H1 (cell line): ENCODE results near the gene HIPK2. TPM values are rescaled to one million over a fixed set of nuclear protein-coding genes. Genes with fewer than 3 reads are reported as not detected.

Experiments
- CTCF ChIA-PET: fragments of 300-600 bp; sonication (Branson Sonifier 250); formaldehyde crosslinking; loops from one replicate; lab custom pipeline; 2021; ENCODE audit not compliant: partially characterized antibody; lab: Charles Lee
- POLR2A ChIA-PET: fragments of 300-600 bp; sonication (Branson Sonifier 250); formaldehyde crosslinking; loops from one replicate; lab custom pipeline; 2021; ENCODE audit warnings: inconsistent platforms; ENCODE audit not compliant: partially characterized antibody; lab: Charles Lee
- DNase-seq, 2 experiments: peaks; one replicate each; pipeline versions ENCODE4 v3.0.0 to v3.0.0-alpha.2; 2010 to 2022; ENCODE audit warnings: low spot score in 2 of 2, low read depth in 1 of 2, mixed read lengths in 1 of 2
- FAIRE-seq: peaks from 2 replicates; lab custom pipeline; 2011; peaks lifted over from hg19 to GRCh38; lab: Jason Lieb, UNC
- H2AFZ ChIP-seq: 2 replicates; pipeline ENCODE4 v1.8.1; 2012; ENCODE audit warnings: low read length, inconsistent platforms
- H2AK5ac ChIP-seq: 2 replicates; pipeline ENCODE4 v1.6.1; 2013; ENCODE audit warnings: low read depth, low read length
- H2BK120ac ChIP-seq: replicated peaks from 2 replicates; pipeline ENCODE3; 2013; ENCODE audit warnings: low read depth, low read length, inconsistent platforms
- H2BK12ac ChIP-seq: 2 replicates; pipeline ENCODE4 v1.6.1; 2013; ENCODE audit warnings: low read depth, low read length
- H2BK15ac ChIP-seq: 2 replicates; pipeline ENCODE4 v1.6.1; 2013; ENCODE audit warnings: low read length
- H2BK20ac ChIP-seq: 2 replicates; pipeline ENCODE4 v1.6.1; 2013; ENCODE audit warnings: low read length
- H2BK5ac ChIP-seq: 2 replicates; pipeline ENCODE4 v1.6.1; 2013; ENCODE audit warnings: low read depth, low read length
- H3K14ac ChIP-seq: 2 replicates; pipeline ENCODE4 v1.6.1; 2013; ENCODE audit warnings: inconsistent platforms; ENCODE audit not compliant: insufficient read length
- H3K18ac ChIP-seq: 2 replicates; pipeline ENCODE4 v1.6.1; 2013; ENCODE audit warnings: low read length; ENCODE audit errors: extremely low read depth
- H3K23ac ChIP-seq: 2 replicates; pipeline ENCODE4 v1.6.1; 2013; ENCODE audit warnings: inconsistent platforms; ENCODE audit not compliant: insufficient read length
- H3K23me2 ChIP-seq: 2 replicates; pipeline ENCODE4 v1.6.1; 2013; ENCODE audit warnings: low read depth, low read length
- H3K27ac ChIP-seq: 2 replicates; pipeline ENCODE4 v1.6.1; 2011; ENCODE audit warnings: low read depth, low read length, inconsistent platforms
- H3K27me3 ChIP-seq, 4 experiments: replicated peaks in 1 of 4; 1 replicate in 1 of 4; 2 replicates in 3 of 4; pipeline versions ENCODE4 v1.6.1 to v1.8.1; 2011 to 2013; ENCODE audit warnings: low read length in 3 of 4, mild to moderate bottlenecking in 3 of 4, inconsistent platforms in 2 of 4, mixed read lengths in 2 of 4, moderate library complexity in 1 of 4; ENCODE audit not compliant: control insufficient read depth in 3 of 4, insufficient read depth in 3 of 4; ENCODE audit errors: extremely low read depth in 1 of 4
- H3K36me3 ChIP-seq, 4 experiments: 2 replicates each; pipeline versions ENCODE4 v1.6.1 to v1.8.1; 2011 to 2013; ENCODE audit warnings: mild to moderate bottlenecking in 4 of 4, low read length in 3 of 4, moderate library complexity in 2 of 4, control low read depth in 1 of 4, inconsistent platforms in 1 of 4; ENCODE audit not compliant: insufficient read depth in 4 of 4, control insufficient read depth in 2 of 4
- H3K4ac ChIP-seq: replicated peaks from 2 replicates; pipeline ENCODE3; 2013; ENCODE audit warnings: low read length, low read depth, mixed read lengths, inconsistent platforms; ENCODE audit not compliant: insufficient read length
- H3K4me1 ChIP-seq, 4 experiments: replicated peaks in 1 of 4; 1 replicate in 1 of 4; 2 replicates in 3 of 4; pipeline versions ENCODE4 v1.6.1 to v1.8.1; 2011 to 2013; ENCODE audit warnings: low read length in 3 of 4, inconsistent platforms in 2 of 4, mixed read lengths in 1 of 4; ENCODE audit not compliant: insufficient read depth in 4 of 4, control insufficient read depth in 3 of 4
- H3K4me2 ChIP-seq, 2 experiments: 2 replicates each; pipeline versions ENCODE4 v1.6.1 to v1.8.1; 2011 to 2013; ENCODE audit warnings: low read depth in 2 of 2, low read length in 2 of 2, control low read depth in 1 of 2, inconsistent platforms in 1 of 2, mild to moderate bottlenecking in 1 of 2; ENCODE audit not compliant: insufficient read depth in 1 of 2
- H3K4me3 ChIP-seq, 4 experiments: fragments of 200-600, 300-600 bp in 1 of 4; sonication (generic), shearing (Covaris generic), sonication (Bioruptor Twin) in 1 of 4; 2 replicates each; pipeline versions ENCODE4 v1.5.1 to v1.8.1; 2011 to 2016; ENCODE audit warnings: low read length in 4 of 4, low read depth in 3 of 4, control low read depth in 2 of 4, inconsistent platforms in 2 of 4, mild to moderate bottlenecking in 2 of 4, mixed read lengths in 1 of 4, moderate library complexity in 1 of 4; ENCODE audit not compliant: insufficient read depth in 2 of 4; ENCODE audit errors: extremely low read depth in 1 of 4
- H3K56ac ChIP-seq: replicated peaks from 2 replicates; pipeline ENCODE3; 2013; ENCODE audit warnings: low read depth, mild to moderate bottlenecking, mixed read lengths, low read length, inconsistent platforms; ENCODE audit not compliant: insufficient read length
- H3K79me1 ChIP-seq: 2 replicates; pipeline ENCODE4 v1.6.1; 2013; ENCODE audit warnings: low read depth, low read length, control low read depth
- H3K79me2 ChIP-seq, 2 experiments: 2 replicates each; pipeline versions ENCODE4 v1.6.1 to v1.8.1; 2012 to 2013; ENCODE audit warnings: low read length in 2 of 2, mild to moderate bottlenecking in 2 of 2, inconsistent platforms in 1 of 2; ENCODE audit not compliant: insufficient read depth in 2 of 2, control insufficient read depth in 1 of 2
- H3K9ac ChIP-seq, 4 experiments: replicated peaks in 1 of 4; 1 replicate in 1 of 4; 2 replicates in 3 of 4; pipeline versions ENCODE4 v1.6.1 to v1.8.1; 2011 to 2013; ENCODE audit warnings: low read depth in 3 of 4, low read length in 3 of 4, control low read depth in 2 of 4, mild to moderate bottlenecking in 2 of 4, moderate library complexity in 2 of 4, inconsistent platforms in 1 of 4; ENCODE audit errors: extremely low read depth in 1 of 4
- H3K9me3 ChIP-seq, 2 experiments: 2 replicates each; pipeline versions ENCODE4 v1.6.1 to v1.8.1; 2012 to 2013; ENCODE audit warnings: mild to moderate bottlenecking in 2 of 2, moderate library complexity in 2 of 2, control low read depth in 1 of 2, inconsistent platforms in 1 of 2, low read depth in 1 of 2, low read length in 1 of 2, mixed read lengths in 1 of 2; ENCODE audit not compliant: insufficient read depth in 2 of 2
- H4K20me1 ChIP-seq, 2 experiments: replicated peaks in 1 of 2; 2 replicates each; pipeline versions ENCODE3 to v1.8.1; 2011 to 2013; ENCODE audit warnings: inconsistent platforms in 2 of 2, low read length in 2 of 2, mild to moderate bottlenecking in 1 of 2; ENCODE audit not compliant: insufficient read depth in 2 of 2, control insufficient read depth in 1 of 2
- H4K5ac ChIP-seq: 2 replicates; pipeline ENCODE4 v1.6.1; 2013; ENCODE audit warnings: low read length, low read depth, mixed read lengths, inconsistent platforms; ENCODE audit not compliant: insufficient read length
- H4K8ac ChIP-seq: 2 replicates; pipeline ENCODE4 v1.8.0; 2013; ENCODE audit warnings: mild to moderate bottlenecking, moderate library complexity, low read length, inconsistent platforms; ENCODE audit not compliant: insufficient read depth; ENCODE audit errors: extremely low read depth
- H4K91ac ChIP-seq: replicated peaks from 2 replicates; pipeline ENCODE3; 2013; ENCODE audit warnings: low read length, mixed read lengths, inconsistent platforms; ENCODE audit not compliant: insufficient read length
- CEBPB ChIP-seq: IDR thresholded peaks from 2 replicates; pipeline ENCODE4 v1.6.1; 2012; ENCODE audit warnings: low read depth, low read length
- NRF1 ChIP-seq: IDR thresholded peaks from 2 replicates; pipeline ENCODE4 v1.6.1; 2011; ENCODE audit warnings: mild to moderate bottlenecking, low read depth, low read length, improper control_type of control experiment
- SAP30 ChIP-seq: fragments of 300-600 bp; sonication (generic); IDR thresholded peaks from 2 replicates; pipeline ENCODE4 v1.7.1; 2012; ENCODE audit warnings: low read length, moderate library complexity, mild to moderate bottlenecking, inconsistent platforms; ENCODE audit not compliant: insufficient read depth, insufficient replicate concordance
- WGBS, 2 experiments: shearing (Covaris generic) in 1 of 2; methylation state at CpG; one replicate each; pipeline versions ENCODE4 v1.1.6 to v1.1.7; 2013 to 2015; ENCODE audit warnings: low lambda C conversion rate in 2 of 2, mixed read lengths in 2 of 2, inconsistent platforms in 1 of 2, low coverage in 1 of 2, missing lambda C conversion rate in 1 of 2; ENCODE audit not compliant: insufficient replicate concordance in 2 of 2, insufficient coverage in 1 of 2, insufficient read length in 1 of 2; ENCODE audit errors: extremely low coverage in 1 of 2, missing lambda C conversion rate in 1 of 2; 5-methylcytosine and 5-hydroxymethylcytosine counted together
- polyA plus RNA-seq, 7 experiments: library from polyadenylated mRNA; depleted of rRNA in 3 of 7; stranded (reverse) in 5 of 7; unstranded in 2 of 7; fragments of >200 nt in 5 of 7; fragments of 200-250 nt in 2 of 7; gene quantifications; 1 replicate in 5 of 7; 2 replicates in 1 of 7; 4 replicates in 1 of 7; pipeline versions ENCODE4 v1.2.1 to v1.2.3, GENCODE V29; 2011 to 2013; ENCODE audit warnings: missing spikeins in 2 of 7, mixed read lengths in 2 of 7
- total RNA-seq: library from RNA; stranded (reverse); fragmentation: NEBNext Ultra II Directional; extraction: Animal tissue kit (Norgen Biotek cat#: 25700); gene quantifications from 2 replicates; pipeline ENCODE4 v1.2.1, GENCODE V29; 2021

The HIPK2 gene
- total and polyA plus RNA-seq, 2 of the 8 experiments (the other 6 are each of a cell fraction or from before 2014, with no cell fraction given) = 8.3 to 24.3 TPM

- Histone ChIP-seq H3K27ac (no peak overlapping the region), H3K23ac (no peak overlapping the region), H3K79me2 (no peaks in the 10 kb centered on the region), H4K91ac (no peak overlapping the region), H4K5ac (peak overlapping the region; percentile 32), H3K56ac (no peak overlapping the region), H2BK15ac (no peak overlapping the region), H4K20me1 (no peaks in the 10 kb centered on the region), H3K14ac (no peak overlapping the region), H3K9ac (0 out of 7 replicates have a peak overlapping the region, but pooled peaks of 1 of the 4 experiments have one; percentile 2), H3K4me1 (peaks cover 1 to 19% (median 12%) of the 10 kb centered on the region in 4 experiments; a peak in 5 of 7 replicates), H3K27me3 (no peaks in the 10 kb centered on the region), H3K18ac (no peak overlapping the region), H2AK5ac (no peak overlapping the region), H3K23me2 (no peaks in the 10 kb centered on the region; the same call in 1 of the 2 replicates), H3K36me3 (no peaks in the 10 kb centered on the region), H2BK120ac (no peak overlapping the region), H3K4ac (no peak overlapping the region), H4K8ac (no peak overlapping the region), H2AFZ (no peak overlapping the region), H3K4me3 (no peak overlapping the region), H2BK12ac (peak overlapping the region; percentile 2; the same call in 1 of the 2 replicates), H3K79me1 (no peaks in the 10 kb centered on the region), H2BK20ac (no peak overlapping the region), H3K9me3 (no peaks in the 10 kb centered on the region), H3K4me2 (peak overlapping the region in 1 of 2 experiments; percentile 15; a peak in 1 of 4 replicates), H2BK5ac (0 out of 2 replicates have a peak overlapping the region, but pooled peaks have one; percentile 0)
- DNase-seq (no peak), FAIRE-seq (no peak)
- 63% methylated on average over 10 of the region's 10 CpGs; no CpG with 5 or more reads in 1 of the 2 experiments for WGBS, 2 experiments
- POLR2A ChIA-PET = no interaction called here
- CTCF ChIA-PET = interaction anchor here (0.6 to 4.3 kb wide), 12 partner anchors 10 to 192 kb away, joined by 3 to 23 read pairs (median 3); no protein-coding TSS in a partner anchor
- TF ChIP-seq CEBPB = no peak
- TF ChIP-seq SAP30 = no peak
- TF ChIP-seq NRF1 = no peak
Measured at GRCh38 chr7:139660317-139661042, 117.3 kb downstream of the HIPK2 start.
